Measurements from ENCODE around the gene ARL15. TPM values are rescaled to one million over a fixed set of nuclear protein-coding genes. Genes with fewer than 3 reads are reported as not detected.
A peak's percentile ranks its signal among the peaks of the same experiment; 100 is the strongest.

The ARL15 gene
- total RNA-seq, 1 donor from 2014 or later, result 29.5 TPM

- Histone ChIP-seq H3K9me3 (no peaks in the 10 kb centered on the region), H3K27ac (no peak overlapping the region), H3K36me3 (no peaks in the 10 kb centered on the region), H3K4me1 (peaks cover 4% of the 10 kb centered on the region), H3K4me3 (no peak overlapping the region), H3K27me3 (no peaks in the 10 kb centered on the region)
- intact Hi-C loops (cut with DNase I), result no loop called here
- no peak for TF ChIP-seq CTCF (IDR thresholded peaks at IDR 0.05)
- ATAC-seq, result no peak
- DNase-seq, result no peak
Observed at GRCh38 chr5:54093861-54094260, 216.5 kb downstream of the ARL15 start.

- no peak for TF ChIP-seq CTCF (IDR thresholded peaks at IDR 0.05)
- intact Hi-C loops (cut with DNase I), result no loop called here
- Histone ChIP-seq H3K27ac (no peak overlapping the region), H3K27me3 (no peaks in the 10 kb centered on the region), H3K9me3 (no peaks in the 10 kb centered on the region), H3K4me1 (peaks cover 4% of the 10 kb centered on the region), H3K4me3 (no peak overlapping the region), H3K36me3 (no peaks in the 10 kb centered on the region)
- ATAC-seq, result no peak
- no peak for DNase-seq
Observed at GRCh38 chr5:54093081-54093492, 217.3 kb downstream of the ARL15 start.

- Histone ChIP-seq H3K9me3 (no peaks in the 10 kb centered on the region), H3K36me3 (no peaks in the 10 kb centered on the region)
Observed at GRCh38 chr5:54091307-54092130, 218.9 kb downstream of the ARL15 start.

GRCh38 chr5:54090495-54091120 lies 219.8 kb downstream of the ARL15 start:
- Histone ChIP-seq H3K4me3 (no peak overlapping the region), H3K27ac (no peak overlapping the region), H3K4me1 (peaks cover 4% of the 10 kb centered on the region), H3K36me3 (no peaks in the 10 kb centered on the region), H3K9me3 (no peaks in the 10 kb centered on the region), H3K27me3 (no peaks in the 10 kb centered on the region)
- DNase-seq (no peak), ATAC-seq (no peak)
- peak; percentile 7 for TF ChIP-seq CTCF (IDR thresholded peaks at IDR 0.05)
- intact Hi-C loops (cut with DNase I), result no loop called here

More at GRCh38 chr5:54091307-54092130, 218.9 kb downstream of the ARL15 start:
- H3K27me3 ChIP-seq, result no peaks in the 10 kb centered on the region
- H3K4me1 ChIP-seq, result peaks cover 4% of the 10 kb centered on the region
- no peak overlapping the region for H3K27ac ChIP-seq
- H3K4me3 ChIP-seq, result no peak overlapping the region
- ATAC-seq (peak; percentile 16), DNase-seq (no peak)
- intact Hi-C loops (cut with DNase I), result no loop called here
- no peak for TF ChIP-seq CTCF (IDR thresholded peaks at IDR 0.05)

GRCh38 chr5:54088081-54088480 lies 222.3 kb downstream of the ARL15 start:
- intact Hi-C loops (cut with DNase I), result no loop called here
- no peak overlapping the region for H3K27ac ChIP-seq
- no peaks in the 10 kb centered on the region for H3K9me3 ChIP-seq
- H3K27me3 ChIP-seq, result no peaks in the 10 kb centered on the region
- H3K4me3 ChIP-seq, result no peak overlapping the region
- DNase-seq, result no peak
- no peak for TF ChIP-seq CTCF (IDR thresholded peaks at IDR 0.05)
- no peak for ATAC-seq
- H3K36me3 ChIP-seq, result no peaks in the 10 kb centered on the region
- H3K4me1 ChIP-seq, result peaks cover 4% of the 10 kb centered on the region
